ENCODE data around the gene KIF16B.
A peak's percentile ranks its signal among the peaks of the same experiment; 100 is the strongest.
"Not testable (repeated sequence)": the region's sequence is repeated elsewhere in the genome, so short reads cannot be mapped to it uniquely, and the experiment has no call there.

KIF16B gene

DNA sequence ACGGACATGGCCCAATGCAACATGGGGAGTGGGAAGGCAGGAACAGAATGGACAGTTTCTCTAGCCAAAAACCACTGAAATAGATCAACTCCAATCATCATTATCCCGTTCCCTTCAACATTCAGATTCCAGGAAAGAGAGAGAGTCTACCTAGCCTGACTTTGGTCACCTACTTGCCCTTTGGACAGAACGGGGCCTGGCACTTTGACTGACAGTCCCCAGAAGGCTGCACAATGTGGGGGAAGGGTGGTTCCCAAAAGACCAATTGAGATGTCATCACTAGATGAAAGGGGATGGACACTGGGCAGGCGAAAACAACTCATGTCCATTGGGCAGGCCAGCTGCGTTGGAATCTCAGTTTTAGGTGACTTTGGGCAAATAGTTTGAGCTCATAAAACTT, 15.0 kb upstream of the KIF16B start:
- DNase-seq = no peak

DNA sequence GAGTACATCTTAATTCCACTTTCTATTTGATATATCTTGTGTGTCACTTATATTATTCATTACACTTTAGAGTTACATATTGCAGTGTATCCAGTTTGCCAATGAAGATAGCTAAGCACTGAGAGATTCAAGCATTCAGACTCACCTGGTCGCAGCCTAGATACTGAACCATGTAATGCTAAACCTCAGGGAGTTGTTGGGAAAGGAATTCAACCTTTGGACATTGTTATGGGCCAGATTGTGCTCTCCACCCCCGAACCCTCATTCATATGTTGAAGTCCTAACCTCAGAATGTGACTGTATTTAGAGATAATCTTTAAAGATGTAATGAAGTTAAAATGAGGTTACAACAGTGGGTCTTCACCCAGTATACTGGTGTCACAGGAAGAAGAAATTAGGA, 13.8 kb upstream of the KIF16B start:
- DNase-seq = no peak

DNA sequence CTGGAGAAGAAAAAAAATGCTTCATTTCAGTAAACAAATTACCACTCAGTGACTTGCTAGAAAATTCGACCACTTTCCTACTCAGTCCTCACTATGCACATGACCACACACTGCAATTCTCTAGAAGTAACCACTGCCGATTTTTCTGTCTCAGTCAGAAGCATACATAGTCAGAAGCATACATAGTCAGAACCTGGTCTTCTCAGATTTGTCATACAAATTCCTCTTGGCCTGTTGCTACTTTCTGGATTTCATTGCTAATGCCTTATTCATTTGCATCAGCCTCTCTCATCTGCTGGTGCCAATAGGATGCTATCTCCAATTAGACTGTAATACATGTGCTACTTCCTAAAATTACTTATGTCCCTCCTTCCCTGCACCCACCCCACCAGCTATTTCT, 10.2 kb upstream of the KIF16B start:
- no peak for DNase-seq

DNA sequence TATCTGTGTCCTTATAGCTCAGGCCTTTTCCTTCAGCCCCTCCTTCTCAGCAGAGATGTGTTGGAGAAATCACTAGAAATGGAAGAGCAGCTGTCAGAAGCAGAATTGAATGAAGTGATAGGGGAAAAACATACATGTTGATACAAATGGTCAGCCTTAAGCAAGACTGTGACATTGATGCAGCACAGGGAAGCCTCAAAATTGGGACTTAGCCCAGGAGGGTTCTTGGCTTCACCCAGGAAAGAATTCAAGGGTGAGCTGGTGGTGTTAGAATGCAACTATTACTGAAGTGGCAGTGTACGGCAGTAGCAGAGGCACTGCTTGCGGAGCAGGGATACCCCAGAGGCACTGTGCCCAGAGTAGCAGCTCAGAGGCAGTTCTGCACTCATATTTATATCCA, 8.0 kb upstream of the KIF16B start:
- DNase-seq = no peak

DNA sequence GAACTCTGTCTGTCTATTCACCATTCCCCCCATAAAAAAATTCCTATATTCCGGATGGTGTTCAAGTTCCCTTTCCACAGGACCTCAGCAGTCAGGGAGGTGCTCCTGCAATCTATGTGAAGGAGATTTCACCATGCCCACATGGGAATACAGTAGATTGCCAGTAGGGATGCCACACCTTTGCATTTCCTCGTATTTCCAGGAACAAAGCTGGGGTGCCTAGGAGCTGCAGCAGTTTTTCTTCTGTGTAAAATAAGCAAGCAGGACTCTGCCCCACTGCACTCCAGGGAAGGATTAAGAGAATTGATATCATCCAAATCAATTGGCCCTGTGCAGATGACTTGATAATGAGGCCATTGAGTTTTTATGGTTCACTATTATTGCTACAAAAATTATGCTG, 7.4 kb upstream of the KIF16B start:
- DNase-seq = no peak

DNA sequence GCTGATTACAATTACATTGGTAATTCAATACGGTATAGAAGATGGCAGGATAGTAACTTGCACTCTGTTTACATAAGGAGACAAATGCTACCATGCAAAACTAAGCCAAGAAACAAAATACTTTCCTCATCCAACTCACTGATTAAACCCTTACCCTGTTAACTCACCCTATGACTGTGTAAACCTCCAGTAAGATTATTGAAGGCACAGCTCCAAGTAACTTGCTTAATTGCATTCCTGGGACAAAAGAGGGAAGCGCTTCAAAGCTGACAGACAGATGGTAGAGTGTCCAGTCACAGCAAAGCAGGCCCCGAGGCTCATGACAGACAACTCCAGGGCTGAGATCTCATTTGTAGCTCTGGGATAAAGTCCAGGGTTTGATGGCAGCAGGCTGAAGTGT, 6.9 kb upstream of the KIF16B start:
- DNase-seq = peak; percentile 59

DNA sequence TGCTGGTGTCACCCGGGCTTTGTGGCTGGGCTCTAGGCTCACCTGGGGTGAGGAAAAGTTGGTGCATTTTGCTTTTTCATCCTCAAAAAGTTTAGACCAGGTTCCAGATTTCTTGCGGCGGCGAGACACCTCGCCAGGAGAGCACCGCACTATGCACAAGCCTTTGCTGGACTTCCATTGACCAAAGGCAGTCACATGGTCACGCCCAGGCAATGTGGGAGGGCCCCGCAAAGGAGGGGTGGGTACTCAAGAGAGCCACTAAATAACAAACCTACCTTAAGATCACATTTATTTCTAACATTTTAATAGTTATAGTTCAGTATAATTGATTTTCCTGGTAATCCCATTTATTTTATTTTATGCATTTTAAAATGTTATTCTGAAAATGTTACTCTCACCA, 3.0 kb upstream of the KIF16B start:
- peak; percentile 20 for DNase-seq

DNA sequence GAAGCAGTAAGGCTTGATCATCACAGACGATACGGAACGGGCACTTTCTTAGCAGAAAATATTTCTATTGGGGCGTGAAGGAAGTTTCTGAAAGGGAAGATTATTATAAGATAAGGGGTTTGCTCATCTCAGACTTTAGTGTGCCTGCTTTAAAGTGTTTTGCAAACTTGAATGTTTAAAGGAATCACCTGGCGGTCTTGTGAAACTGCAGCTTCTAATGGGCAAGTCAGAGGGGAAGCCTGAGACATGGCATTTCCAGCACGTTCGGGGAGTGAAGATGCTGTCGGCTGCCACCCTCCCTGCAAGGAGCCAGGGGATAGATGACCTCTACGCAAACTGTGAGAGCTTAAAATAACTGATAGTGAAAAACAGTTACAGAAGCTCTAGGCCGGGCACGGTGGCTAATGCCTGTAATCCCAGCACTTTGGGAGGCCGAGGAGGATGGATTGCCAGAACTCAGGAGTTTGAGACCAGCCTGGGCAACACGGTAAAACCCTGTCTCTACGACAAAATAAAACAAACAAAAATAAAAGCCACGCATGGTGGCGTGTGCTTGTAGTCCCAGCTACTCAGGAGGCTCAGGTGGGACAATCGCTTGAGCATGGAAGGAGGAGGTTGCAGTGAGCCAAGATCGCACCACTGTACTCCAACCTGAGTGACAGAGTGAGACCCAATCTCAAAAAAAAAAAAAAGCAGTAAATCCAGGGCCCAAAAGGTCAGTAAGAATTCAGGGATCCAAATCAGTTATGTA, 2.3 kb upstream of the KIF16B start:
- DNase-seq = no peak

DNA sequence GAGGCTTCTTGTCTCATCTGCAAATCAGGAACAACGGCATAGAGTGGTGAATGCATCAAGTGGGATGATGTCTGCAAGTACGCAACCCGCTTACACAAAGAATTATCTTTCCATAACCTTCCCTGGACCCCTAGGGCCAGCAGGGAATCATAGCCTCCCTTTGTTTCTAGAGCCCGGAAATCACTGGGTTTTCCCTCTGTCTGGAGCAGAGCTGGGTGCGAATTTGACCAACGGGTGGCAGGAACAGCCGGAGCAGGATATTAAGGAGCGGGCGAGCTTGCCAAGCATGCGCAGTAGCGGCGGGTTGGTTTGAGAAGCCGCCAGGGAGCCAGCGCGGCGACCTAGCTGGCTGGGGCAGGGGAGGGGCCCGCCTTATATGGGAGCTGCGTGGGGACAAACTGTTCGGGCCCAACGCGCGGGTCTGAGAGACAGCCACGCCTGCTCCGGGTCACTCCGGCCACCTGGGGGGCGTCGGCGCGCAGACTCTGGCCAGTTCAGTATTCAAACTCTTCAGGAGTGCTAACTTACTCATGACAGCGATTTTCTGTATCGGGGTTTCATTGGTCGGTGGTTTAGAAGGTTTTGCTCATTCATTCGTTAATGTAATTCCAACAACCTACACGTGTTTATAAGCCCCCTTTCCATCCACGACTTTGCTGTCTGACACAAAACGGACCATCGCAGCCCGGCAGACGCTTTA, 1.6 kb upstream of the KIF16B start:
- peak; percentile 91 for DNase-seq

DNA sequence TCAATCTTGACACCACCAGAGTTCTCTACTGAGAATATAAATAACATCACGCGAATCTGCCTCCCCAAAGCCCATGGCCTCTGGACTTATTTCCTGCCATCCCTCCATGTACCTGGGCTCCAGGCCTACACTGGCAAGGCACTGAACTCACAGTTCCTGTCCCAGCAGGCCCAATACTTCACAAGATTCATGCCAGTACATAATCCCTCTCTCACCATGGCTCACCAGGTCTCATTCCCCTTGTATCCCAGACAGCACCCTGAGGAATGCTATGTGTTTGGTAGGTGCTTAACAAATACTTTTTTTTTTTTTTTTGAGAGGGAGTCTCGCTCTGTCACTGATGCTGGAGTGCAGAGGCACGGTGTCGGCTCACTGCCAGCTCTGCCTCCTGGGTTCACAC, 1.9 kb downstream of the KIF16B start:
- no peak for DNase-seq

DNA sequence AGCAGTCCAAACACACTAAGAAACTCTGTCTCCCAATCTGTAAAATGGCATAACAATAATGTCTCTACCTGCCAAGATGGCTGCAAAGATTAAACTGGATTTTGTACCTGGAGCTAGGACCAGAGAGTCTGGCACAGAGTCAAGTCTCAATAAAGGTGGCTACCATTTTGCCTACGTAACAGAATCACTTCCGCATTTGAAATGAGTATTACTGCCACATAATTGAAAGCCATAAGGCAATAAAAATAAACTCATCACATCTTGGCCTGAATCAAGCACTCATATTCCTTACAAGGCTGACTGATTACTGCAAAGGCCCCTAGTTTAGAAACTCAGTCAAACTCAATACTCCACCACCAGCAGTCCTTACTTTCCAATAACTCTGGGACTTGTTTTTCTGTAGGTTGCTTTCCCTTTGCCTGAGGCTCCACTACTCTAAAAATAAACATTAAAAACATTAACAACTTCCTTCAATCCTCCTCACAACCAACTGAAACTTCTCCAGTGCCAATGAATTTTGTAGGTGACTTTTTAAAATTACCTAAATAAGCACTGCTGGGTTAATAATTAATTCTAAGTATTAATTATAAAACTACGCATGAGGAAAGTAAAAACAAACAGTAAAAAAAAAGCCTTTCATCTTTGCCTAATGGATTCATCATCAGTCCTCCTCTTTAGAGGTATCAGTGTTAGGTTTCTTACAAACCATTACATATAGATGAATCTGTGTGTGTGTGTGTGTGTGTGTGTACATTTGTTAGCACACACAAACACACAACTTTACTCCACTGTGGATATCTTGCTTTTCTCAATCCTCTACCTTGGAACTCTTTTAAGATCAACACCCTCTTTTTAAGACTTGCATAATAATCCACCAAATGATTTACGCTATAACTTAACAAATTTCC, 3.7 kb downstream of the KIF16B start:
- DNase-seq = no peak

DNA sequence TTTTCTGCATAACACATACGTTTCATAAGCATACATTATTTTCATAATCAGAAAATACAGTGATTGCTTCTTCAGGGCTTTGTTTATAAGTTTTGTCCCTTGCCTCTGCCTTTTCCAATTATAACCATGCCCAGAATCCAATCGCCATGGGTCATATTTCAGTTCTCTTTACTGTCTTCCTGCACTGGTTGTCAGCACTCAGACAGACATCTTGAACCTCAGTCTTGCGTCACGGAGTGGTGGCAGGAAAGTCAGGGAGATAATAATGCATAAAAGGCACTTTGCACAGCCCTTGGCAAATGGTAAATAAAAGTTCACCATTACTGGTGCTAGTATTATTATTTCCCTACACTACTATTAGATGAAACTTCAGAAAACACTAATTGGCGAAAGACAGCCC, 7.2 kb downstream of the KIF16B start:
- DNase-seq = peak; percentile 85

DNA sequence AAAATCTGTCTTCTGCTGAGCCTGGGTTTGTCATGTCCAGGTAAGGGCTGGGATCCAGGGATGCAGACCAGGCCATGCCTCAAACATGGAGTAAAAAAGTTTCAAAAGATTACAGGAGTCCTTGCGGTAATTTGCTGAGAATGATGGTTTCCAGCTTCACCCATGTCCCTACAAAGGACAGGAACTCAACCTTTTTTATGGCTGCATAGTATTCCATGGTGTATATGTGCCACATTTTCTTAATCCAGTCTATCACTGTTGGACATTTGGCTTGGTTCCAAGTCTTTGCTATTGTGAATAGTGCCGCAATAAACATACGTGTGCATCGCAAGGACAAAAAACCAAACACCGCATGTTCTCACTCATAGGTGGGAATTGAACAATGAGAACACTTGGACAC, 9.2 kb downstream of the KIF16B start:
- not testable (repeated sequence) for DNase-seq

DNA sequence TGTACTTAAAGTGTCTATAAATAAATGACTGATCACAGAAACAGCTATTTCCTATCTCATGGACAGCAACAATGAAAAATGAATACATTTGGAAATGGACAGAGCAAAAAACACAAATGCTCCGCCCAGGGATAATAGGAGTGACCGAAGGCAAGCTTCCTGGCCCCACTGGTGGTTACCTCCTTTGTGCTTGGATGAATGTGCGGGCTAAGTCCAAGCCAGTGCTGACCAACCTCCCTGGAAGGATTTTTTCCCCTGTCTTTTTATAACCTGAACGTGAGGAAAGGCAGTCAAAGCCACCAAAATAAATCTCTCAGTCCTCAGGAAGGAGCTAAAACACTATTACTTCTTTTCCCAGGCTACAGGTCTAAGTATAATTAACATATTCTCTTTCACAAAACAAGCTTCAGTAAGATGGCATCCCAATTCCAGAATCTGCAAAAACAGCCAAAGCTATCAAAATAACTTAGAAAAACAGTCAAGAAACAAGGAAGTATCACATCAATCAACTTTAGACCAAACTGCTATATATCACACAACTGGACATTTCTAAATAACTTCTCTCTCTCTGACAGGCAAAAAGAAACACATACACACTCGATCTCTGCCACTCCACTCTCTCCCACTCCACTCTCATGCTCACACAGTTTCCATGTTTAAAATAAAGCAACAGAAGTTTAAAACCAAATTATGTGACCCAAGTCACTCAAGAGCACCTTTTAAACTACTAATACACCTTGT, 10.0 kb downstream of the KIF16B start:
- no peak for DNase-seq

DNA sequence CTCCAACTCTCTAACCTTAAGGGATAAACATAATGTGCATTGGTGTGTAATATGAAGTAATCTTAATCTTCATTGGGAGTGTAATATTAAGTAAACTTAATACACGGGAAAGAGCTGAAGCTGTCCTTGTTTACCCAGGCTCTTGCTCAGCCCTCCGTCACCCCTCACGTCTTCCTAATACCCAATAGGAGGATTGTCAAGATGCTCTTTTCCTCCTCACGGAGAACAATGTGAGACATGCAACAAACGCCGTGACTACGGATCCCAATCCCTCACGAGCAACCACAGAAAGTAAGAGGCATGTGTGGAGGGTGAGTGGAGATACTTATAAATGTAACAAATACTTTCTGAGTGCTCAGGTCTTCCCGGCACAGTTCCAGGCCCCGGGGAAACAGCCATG, 11.0 kb downstream of the KIF16B start:
- no peak for DNase-seq

DNA sequence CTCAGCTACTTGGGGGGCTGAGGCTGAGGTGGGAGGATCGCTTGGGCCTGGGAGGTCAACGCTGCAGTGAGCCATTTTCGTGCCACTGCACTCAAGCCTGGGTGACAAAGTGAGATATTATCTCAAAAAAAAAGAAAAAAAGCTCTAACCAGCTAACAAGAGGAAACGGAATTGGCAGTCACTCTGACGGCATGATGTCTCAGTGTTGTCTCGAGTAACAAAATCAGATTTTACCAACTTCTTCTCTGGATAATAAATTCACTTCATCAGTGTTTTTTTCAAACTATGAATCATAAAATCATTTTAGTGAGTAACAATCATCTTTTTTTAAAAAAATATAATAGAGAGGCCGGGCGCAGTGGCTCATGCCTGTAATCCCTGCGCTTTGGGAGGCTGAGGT, 12.6 kb downstream of the KIF16B start:
- no peak for DNase-seq

DNA sequence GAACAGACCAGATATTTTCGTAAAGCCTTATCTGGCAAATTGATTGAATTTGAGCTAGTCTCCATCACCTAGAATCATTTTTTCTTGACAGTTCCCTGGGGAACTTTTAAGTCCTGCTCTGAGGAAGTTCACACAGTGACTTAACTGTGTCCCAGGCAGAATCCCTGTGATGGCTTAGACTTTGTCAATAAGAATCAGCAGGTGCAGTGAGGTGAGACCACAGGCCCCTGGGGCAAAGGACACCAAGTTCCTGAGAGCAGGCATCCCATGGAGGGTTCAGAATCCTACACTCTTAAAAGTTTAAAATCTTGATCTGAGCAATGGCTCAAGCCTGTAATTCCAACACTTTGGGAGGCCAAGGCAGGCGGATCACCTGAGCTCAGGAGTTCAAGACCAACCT, 13.0 kb downstream of the KIF16B start:
- no peak for DNase-seq

DNA sequence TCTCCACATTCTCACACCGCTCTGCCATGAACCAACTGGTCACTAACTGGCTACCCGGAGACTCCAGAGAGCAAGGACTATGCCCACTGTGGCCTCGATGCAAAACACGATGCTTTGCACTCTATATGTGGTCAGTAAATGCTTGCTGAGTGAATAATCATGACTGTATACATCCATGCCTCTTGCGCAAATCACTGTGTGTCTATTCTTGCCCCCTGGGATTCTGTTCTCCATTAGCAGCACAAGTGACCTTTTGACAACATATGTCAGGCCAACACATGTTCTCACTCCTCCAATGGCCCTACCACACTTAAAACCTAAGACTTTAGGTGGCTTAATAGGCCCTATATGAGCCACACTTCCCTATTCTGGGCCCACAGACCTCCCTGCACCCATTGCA, 16.9 kb downstream of the KIF16B start:
- DNase-seq = no peak

DNA sequence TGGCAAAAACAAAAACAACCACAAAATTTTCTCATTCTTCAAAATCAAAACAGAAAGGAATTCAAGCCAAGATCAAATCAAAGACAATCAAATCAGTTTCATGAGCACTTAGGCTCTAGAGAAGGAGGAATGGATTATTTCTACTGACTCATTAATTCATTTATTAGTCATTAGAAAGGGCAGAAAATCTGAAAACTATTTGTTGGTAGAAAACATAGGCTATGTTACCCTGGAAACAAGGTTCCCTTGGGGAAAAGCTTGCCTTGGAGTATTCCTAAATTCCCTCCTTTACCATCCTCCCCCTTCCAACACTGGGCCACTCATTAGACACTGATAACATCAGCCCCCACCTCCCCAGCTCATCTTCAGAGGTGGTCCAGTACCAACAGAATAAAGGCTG, 17.5 kb downstream of the KIF16B start:
- DNase-seq = no peak

DNA sequence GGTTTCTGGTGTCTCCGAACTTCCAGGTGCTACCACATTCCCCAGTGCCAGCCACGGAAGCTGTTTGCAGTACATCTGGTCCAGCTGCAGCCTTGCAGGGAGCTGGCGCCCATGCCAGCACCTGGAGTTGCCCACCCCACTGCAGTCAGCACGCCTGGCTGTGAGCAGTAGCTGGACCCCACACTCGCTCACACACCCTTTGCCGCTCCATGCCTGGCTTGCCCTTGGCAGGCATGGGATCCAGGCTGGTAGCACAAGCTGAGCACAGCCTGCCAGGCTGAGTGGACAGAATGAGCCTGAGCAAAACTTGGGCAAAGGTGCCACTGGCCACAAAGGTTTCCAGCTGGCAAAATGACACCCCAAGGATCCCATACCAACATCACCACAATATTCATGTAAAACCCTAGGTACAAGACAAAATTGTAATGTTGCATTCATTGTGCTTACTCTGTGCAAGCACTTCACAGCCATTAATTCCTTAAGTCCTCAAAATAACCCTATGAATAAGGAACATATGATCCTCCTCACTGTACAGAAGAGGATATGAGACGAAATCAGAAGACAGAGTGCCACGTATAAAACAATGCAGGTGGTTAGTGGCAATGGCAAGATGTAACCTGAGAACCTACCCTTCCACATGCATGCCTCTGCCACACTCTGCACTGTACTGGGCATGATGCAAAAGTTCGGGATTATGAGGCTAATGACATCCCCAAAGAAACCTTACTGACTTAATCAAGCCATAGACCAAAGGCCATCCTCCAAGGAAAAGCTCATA, 18.3 kb downstream of the KIF16B start:
- peak; percentile 39 for DNase-seq

DNA sequence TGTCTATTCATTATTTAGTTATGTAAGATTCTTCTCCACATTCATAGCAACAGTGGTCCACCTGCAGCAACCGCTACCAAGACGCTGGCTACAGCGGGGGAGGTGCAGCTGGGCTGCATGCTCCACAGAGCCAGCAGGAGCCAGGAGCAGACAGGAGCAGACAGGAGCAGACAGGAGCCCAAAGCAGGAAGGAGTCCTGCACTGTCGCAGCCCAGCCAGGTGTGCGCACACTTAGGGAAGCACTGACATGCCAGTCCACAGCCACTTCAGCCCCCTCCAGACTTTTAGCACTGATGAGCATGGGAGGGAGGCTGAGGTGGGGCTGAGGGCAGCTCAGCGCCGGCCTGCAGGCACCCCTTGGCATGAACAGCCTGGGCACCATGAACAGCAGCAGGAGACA, 19.6 kb downstream of the KIF16B start:
- DNase-seq = peak; percentile 78

DNA sequence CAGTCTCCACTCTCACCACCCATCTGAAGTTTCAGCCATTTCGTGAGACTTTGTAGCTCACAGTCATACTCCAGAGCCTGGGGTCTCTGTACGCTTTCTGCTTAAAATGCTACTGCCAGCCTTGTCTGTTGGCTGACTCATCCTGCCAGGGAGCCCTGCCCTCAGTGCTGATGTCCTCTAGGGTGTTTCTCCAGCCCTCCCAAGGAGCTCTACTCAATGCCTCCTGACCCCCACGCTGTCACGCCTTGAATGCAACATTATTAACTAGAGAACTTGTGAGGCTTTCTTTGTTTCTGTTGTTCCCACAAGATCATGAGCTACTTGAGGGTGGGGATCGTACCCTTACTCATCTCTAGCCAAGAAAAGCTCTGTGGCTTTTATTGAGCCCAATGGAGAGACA, 20.1 kb downstream of the KIF16B start:
- no peak for DNase-seq

All from NCI-H510A treated with DMSO at 0.1 percent for 48 hours (cell line).